GM11168 (cell line): ENCODE measurements around the gene ZNF580.

ENCODE experiments used
- in situ Hi-C: fragments of 300-500 bp; cut with MboI; formaldehyde crosslinking; loops from one replicate; pipeline ENCODE4 v1.12.0; 2022; ENCODE audit warnings: low sequenced_read_pairs; ENCODE audit not compliant: unreplicated experiment

The ZNF580 gene

GRCh38 chr19:55640577-55641425 lies at the start of gene ZNF580:
TSS of gene ZNF580 (plus strand) at chr19:55641002. CDS start at chr19:55642509, 1,507 bp downstream.
- in situ Hi-C loops, result no loop called here

DNA sequence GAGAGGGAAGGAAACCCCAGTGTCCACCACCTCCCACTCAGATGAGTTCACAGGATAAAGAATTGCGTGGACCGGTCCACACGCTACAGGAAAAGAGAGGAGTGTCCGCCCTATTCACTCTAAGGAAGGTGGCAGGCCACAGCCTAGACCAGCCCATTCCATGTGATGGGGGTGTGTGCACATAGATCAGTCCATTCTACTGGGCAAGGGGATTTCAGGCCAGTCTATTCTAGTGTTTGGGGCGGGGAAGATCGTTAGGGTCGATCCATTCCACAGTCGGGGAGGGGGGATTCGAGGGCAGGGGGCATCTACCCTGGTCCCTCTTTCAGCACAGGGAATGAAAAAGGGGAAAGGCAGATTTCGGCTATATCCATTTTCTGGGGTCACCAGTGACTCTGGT lies 49.2 kb upstream of the ZNF580 start:
- in situ Hi-C loops, result no loop called here

DNA sequence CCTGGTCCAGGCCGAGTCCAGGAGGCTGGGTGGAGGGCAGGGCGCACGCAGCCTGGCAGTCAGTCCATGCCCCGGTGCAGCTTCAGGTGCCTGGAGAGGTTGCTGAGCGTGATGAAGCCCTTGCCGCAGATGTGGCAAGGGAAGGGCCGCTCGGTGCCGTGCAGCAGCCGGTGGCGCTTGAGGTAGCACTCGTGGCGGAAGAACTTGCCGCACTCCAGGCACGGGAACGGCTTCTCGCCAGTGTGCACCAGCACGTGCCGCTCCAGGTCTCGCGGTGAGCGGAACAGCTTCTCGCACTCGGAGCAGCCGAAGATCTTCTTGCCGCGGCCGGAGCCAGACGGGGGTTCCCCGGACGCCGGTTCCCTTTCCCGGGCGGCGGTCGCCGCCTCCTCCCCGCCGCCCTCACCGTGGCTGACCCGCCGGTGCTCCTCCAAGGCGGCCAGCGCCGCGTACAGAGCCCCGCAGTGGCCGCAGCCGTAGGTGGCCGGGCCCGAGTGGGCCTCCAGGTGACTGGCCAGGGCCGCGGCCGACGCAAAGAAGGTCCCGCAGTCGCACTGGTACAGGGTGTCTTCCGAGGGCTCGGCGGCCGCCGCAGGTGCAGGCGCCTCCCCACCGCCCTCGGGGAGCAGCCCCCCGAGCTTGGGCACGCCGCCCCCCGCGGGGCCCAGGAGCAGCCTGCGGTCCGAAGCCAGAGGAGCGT lies 48.3 kb upstream of the ZNF580 start:
- in situ Hi-C loops, result no loop called here

DNA sequence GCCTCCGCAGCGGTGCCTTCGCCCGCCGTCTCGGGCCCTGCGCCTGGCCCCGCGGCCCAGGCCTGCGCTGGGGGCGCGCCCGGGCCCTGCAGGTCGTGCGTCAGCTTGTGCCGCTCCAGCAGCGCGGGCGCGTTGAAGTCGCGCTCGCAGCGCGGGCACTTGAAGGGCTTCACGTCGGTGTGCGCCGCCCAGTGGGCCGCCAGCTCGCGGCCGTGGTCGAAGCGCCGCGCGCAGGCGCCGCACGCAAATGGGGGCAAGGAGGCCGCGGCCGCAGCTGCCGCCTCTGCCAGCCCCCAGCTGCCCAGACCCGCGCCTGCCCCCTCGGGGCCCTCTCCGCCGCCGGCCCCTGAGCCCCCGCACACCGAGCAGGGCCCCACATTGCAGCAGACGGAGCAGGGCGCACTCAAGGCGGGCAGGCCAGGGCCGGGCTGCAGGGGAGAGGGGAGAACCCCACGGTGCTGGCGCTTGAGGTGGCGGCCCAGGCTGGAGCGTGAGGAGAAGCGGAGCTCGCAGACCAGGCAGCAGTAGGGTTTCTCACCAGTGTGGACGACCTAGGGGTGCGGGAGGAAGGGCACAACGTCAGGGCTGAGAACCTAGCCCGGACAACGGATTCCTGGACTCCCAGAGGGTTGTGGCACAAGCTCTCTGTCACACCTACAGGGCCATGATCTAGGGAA lies 47.6 kb upstream of the ZNF580 start:
- in situ Hi-C loops, result no loop called here

- in situ Hi-C loops, result no loop called here
Observed at GRCh38 chr19:55594996-55595545, 45.7 kb upstream of the ZNF580 start.

DNA sequence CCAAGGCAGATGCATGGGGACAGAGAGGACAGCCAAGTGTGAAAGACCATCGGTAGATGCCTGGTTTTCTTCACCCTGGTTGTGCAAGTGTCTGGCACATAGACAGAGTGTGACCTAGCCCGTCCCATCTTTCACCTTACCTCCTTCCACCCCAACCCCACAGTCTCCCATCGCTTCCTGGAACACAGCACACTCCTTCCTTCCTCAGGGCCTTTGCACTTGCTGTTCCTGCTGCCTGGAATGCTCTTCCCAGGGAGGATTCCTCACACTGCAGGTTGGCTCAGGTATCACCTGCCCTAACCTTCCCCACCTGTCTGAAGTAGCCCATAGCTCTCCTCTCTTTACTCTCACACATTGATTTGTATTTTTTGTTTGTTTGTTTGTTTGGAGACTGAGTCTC lies 44.5 kb upstream of the ZNF580 start:
- in situ Hi-C loops, result no loop called here

- in situ Hi-C loops, result no loop called here
Observed at GRCh38 chr19:55597501-55597921, 43.3 kb upstream of the ZNF580 start.

GRCh38 chr19:55598034-55598433 lies 42.8 kb upstream of the ZNF580 start:
- in situ Hi-C loops, result no loop called here

- in situ Hi-C loops, result no loop called here
Observed at GRCh38 chr19:55598719-55599467, 41.9 kb upstream of the ZNF580 start.

GRCh38 chr19:55599468-55599841 lies 41.3 kb upstream of the ZNF580 start, which contains the start of gene FIZ1:
TSS of gene FIZ1 (minus strand) at chr19:55599517. CDS start at chr19:55597865, 1,652 bp downstream.
- in situ Hi-C loops, result no loop called here

GRCh38 chr19:55599842-55600661 lies 40.8 kb upstream of the ZNF580 start, which contains the start of gene ZNF524:
TSS of gene ZNF524 (plus strand) at chr19:55600288. CDS start at chr19:55602113, 1,825 bp downstream.
- in situ Hi-C loops, result no loop called here

GRCh38 chr19:55600662-55601028 lies 40.2 kb upstream of the ZNF580 start:
- in situ Hi-C loops, result no loop called here

- in situ Hi-C loops, result no loop called here
Observed at GRCh38 chr19:55601084-55601483, 39.7 kb upstream of the ZNF580 start.

- in situ Hi-C loops, result no loop called here
Observed at GRCh38 chr19:55602104-55603001, 38.4 kb upstream of the ZNF580 start.

GRCh38 chr19:55603115-55603514 lies 37.7 kb upstream of the ZNF580 start:
- in situ Hi-C loops, result no loop called here

DNA sequence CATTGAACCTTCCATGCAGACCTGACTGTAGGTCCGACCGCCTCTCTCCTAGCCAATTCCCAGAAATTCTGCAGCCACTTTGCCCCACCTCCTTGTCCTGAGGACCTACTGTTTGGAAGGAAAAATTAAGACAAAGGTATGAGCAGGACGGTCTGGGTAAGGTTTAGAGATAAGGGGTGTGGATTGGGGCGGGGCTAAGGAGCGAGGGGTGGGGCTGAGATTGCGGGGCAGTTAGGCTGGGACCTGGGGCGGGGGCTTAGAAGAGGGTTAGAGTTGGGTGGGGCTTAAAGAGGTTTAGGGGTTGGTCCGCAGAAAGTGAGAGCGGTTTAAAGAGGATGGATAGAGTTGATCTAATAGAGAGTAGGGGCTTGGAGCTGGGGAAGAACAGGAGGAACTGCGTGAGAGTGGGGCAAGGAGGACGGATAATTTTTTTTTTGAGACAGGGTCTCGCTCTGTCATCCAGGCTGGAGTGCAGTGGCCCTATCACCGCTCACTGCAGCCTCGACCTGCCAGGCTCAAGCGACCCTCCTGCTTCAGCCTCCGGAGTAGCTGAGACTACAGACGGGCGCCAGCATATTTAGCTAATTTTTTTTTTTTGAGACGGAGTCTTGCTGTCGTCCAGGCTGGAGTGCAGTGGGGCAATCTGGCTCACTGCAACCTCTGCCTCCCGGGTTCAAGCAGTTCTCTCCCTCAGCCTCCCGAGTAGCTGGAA lies 37.1 kb upstream of the ZNF580 start:
- in situ Hi-C loops, result no loop called here

- in situ Hi-C loops, result no loop called here
Observed at GRCh38 chr19:55605207-55605636, 35.6 kb upstream of the ZNF580 start.
